Measurements from ENCODE around the gene SGCA. TPM values are rescaled to one million over a fixed set of nuclear protein-coding genes. Genes with fewer than 3 reads are reported as not detected.

The SGCA gene
- total and polyA plus RNA-seq, 4 donors, result 0.31 to 1.3 (median 1.2) TPM; not detected in 1

- peak; percentile 86 for DNase-seq (ENCODE audit: low spot score)
- Histone ChIP-seq H3K9ac (ENCODE audit: low read depth in 1 of 2, low read length in 2 of 2) (peak overlapping the region in 1 of 2 donors; percentile 52), H3K4me1 (ENCODE audit: control insufficient read depth in 4 of 4, insufficient read depth in 4 of 4, low read length in 3 of 4) (peaks cover 11 to 48% (median 40%) of the 10 kb centered on the region in 4 donors), H3K27ac (ENCODE audit: low read depth in 1 of 2, low read length in 2 of 2) (peak overlapping the region; percentile 79 to 82), H3K36me3 (ENCODE audit: control insufficient read depth in 4 of 4, insufficient read depth in 3 of 4, low read depth in 1 of 4, low read length in 3 of 4) (no peaks in the 10 kb centered on the region), H3K27me3 (ENCODE audit: control insufficient read depth in 4 of 4, insufficient read depth in 4 of 4, low read length in 3 of 4) (no peaks in the 10 kb centered on the region), H3K4me3 (ENCODE audit: low read depth in 1 of 3, low read length in 3 of 3) (peak overlapping the region in 2 of 3 donors; percentile 37 to 73), H3K9me3 (ENCODE audit: control insufficient read depth in 4 of 4, low read length in 3 of 4) (no peaks in the 10 kb centered on the region)
- TF ChIP-seq FOXA2 (IDR thresholded peaks at IDR 0.05), result no peak
- peak in 1 of 2 donors; percentile 71 for TF ChIP-seq GABPA (IDR thresholded peaks at IDR 0.05 in 1 of 2, conservative IDR thresholded peaks at IDR 0.05 in 1 of 2)
- no peak for TF ChIP-seq MAX (IDR thresholded peaks at IDR 0.05)
- TF ChIP-seq ATF3 (IDR thresholded peaks at IDR 0.05), result no peak
- no peak for TF ChIP-seq TAF1 (conservative IDR thresholded peaks at IDR 0.05)
- TF ChIP-seq REST (IDR thresholded peaks at IDR 0.05), result no peak
- peak; percentile 67 for TF ChIP-seq CTCF (IDR thresholded peaks at IDR 0.05; ENCODE audit: low read depth, low read length, missing input control)
- TF ChIP-seq RXRA (IDR thresholded peaks at IDR 0.05), result no peak
- TF ChIP-seq HNF4G (IDR thresholded peaks at IDR 0.05), result no peak
- TF ChIP-seq FOXA1 (IDR thresholded peaks at IDR 0.05), result no peak
- TF ChIP-seq RAD21 (IDR thresholded peaks at IDR 0.05), result peak in 1 of 2 donors; percentile 41
- no peak for TF ChIP-seq YY1 (IDR thresholded peaks at IDR 0.05)
- TF ChIP-seq JUND (IDR thresholded peaks at IDR 0.05), result no peak
- TF ChIP-seq ZBTB33 (IDR thresholded peaks at IDR 0.05), result no peak
- TF ChIP-seq EGR1 (IDR thresholded peaks at IDR 0.05; ENCODE audit: low read depth in 2 of 2), result peak in 1 of 2 donors; percentile 6
- peak in 1 of 2 donors; percentile 30 for TF ChIP-seq HNF4A (conservative IDR thresholded peaks at IDR 0.05)
- no peak for TF ChIP-seq NR2F2 (IDR thresholded peaks at IDR 0.05)
- TF ChIP-seq SP1 (IDR thresholded peaks at IDR 0.05), result no peak
- WGBS, result 3% methylated on average over 40 of the region's 40 CpGs
Observed at GRCh38 chr17:50151041-50151936, 14.5 kb upstream of the SGCA start.

All from liver (tissue), 9 donors.